ENCODE results near the gene RMDN2.
"Not testable (repeated sequence)": the region's sequence is repeated elsewhere in the genome, so short reads cannot be mapped to it uniquely, and the experiment has no call there.

Gene RMDN2

GRCh38 chr2:37934591-37935513, 9.8 kb downstream of the RMDN2 start:
- no peak for DNase-seq

DNA sequence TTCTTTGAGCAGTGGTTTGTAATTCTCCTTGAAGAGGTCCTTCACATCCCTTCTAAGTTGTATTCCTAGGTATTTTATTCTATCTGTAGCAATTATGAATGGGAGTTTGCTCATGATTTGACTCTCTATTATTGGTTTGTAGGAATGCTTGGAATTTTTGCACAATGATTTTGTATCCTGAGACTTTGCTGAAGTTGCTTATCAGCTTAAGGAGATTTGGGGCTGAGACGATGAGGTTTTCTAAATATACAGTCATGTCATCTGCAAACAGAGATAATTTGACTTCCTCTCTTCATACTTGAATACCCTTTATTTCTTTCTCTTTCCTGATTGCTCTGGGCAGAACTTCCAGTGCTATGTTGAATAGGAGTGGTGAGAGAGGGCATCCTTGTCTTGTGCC, 12.5 kb downstream of the RMDN2 start:
- DNase-seq = not testable (repeated sequence)

GRCh38 chr2:37941267-37941666, 16.2 kb downstream of the RMDN2 start:
- DNase-seq = not testable (repeated sequence)

DNA sequence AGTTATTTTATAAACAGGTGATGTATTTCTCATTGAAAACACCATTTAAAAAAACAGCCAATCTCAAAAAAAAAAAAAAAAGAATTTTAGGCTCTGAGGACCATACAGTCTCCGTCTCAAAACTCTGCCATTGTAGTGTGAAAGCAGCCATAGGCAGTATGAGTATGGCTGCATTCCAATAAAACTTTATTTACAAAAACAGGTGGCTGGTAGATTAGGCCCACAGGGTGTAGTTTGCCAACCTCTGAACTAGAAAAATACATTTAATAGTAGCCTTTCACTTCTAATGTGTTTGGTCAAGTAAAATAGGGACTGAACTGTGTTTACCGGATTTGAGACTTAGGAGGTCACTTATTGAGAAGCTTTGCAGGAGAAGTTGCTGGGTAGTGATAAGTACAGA, 19.2 kb downstream of the RMDN2 start:
- no peak for DNase-seq

- no peak for DNase-seq
Observed at GRCh38 chr2:37947306-37947705, 22.2 kb downstream of the RMDN2 start.

DNA sequence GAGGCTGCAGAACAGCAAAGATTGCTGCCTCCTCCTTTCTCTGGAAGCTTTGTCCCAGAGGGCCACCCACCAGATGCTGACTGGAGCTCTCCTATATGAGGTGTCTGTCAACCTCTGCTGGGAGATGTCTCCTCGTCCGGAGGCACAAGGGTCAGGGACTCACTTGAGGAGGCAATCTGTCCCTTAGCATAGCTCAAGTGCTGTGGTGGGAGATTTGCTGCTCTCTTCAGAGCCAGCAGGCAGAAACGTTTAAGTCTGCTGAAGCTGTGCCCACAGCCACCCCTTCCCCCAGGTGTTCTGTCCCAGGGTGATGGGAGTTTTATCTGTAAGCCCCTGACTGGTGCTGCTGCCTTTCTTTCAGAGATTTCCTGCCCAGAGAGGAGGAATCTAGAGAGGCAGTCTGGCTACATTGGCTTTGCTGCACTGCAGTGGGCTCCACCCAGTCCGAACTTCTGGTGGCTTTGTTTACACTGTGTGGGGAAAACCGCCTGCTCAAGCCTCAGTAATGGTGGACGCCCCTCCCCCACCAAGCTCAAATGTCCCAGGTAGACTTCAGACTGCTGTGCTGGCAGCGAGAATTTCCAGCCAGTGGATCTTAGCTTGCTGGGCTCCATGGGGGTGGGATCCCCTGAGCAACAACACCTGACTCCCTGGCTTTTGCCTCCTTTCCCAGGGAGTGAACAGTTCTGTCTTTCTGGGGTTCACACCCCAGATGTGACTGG, 37.1 kb downstream of the RMDN2 start:
- DNase-seq = not testable (repeated sequence)

GRCh38 chr2:37962740-37963121, 37.6 kb downstream of the RMDN2 start:
- DNase-seq = not testable (repeated sequence)

GRCh38 chr2:37963901-37964300, 38.8 kb downstream of the RMDN2 start:
- DNase-seq = not testable (repeated sequence)

- no peak for DNase-seq
Observed at GRCh38 chr2:37966326-37966725, 41.2 kb downstream of the RMDN2 start.

- DNase-seq = no peak
Observed at GRCh38 chr2:37969731-37970130, 44.6 kb downstream of the RMDN2 start.

DNA sequence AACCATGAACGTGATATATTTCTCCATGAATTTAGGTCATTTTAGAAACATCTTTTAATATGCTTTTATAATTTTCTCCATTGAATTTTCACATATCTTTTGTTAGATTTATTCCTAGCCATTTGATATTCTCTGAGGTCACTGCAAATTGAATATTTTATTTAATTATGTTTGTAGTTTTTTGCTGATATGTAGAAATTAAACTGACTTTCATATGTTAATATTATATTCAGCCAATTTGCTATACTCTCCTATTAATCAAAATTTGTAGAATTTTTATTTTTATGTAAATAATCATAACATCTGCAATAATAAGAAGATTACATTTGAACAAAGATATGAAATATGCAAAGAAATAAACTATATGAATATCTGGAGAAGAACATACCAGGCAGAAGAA, 46.9 kb downstream of the RMDN2 start:
- no peak for DNase-seq

DNA sequence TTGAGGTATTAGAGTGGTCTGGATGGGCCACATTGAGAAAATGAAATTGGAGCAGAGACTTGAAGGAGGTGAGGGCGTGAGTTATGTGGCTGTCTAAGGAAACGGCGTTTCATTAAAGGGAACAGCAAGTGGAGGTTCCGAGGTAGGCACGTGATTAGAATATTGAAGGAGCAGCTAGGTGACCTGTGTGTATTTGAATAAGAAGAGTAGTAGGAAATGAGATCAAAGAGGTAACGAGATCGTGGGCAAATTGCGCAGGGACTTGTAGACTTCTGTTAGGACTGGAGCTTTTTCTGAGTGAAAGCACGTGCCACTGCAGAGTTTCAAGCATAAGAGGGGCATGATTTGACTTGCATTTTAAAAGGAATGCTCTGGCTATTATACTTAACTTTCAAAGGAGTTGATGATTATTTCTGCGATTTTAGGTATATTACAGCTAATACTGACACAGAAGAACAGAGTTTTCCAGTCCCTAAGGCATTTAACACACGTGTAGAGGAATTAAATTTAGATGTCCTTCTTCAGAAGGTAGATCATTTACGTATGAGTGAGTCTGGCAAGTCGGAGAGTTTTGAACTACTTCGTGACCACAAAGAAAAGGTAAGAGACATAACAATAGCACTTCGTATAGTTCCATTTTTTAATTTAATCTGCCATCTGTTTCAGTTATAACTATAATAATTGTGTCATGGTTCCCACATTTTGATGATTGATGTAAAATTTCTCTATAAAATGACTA, 48.7 kb downstream of the RMDN2 start:
- DNase-seq = no peak

DNA sequence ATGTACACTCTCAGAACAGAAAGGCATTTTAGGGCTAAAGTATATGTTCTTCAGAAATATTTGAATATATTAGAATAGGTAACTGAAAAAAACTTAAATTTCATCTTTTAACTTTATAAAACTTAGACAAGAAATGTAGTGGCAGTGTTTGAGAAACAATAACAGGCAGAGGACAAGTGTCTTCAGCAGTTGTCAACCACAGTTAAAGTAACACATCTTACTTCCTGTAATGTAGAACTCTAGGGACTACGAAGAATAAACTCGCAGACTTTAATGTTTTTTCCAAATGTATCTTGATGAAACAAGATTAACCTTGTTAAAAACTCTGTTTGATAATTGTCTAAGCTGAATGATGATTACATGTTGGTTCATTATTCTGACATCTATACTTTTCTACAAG, 50.7 kb downstream of the RMDN2 start:
- no peak for DNase-seq

DNA sequence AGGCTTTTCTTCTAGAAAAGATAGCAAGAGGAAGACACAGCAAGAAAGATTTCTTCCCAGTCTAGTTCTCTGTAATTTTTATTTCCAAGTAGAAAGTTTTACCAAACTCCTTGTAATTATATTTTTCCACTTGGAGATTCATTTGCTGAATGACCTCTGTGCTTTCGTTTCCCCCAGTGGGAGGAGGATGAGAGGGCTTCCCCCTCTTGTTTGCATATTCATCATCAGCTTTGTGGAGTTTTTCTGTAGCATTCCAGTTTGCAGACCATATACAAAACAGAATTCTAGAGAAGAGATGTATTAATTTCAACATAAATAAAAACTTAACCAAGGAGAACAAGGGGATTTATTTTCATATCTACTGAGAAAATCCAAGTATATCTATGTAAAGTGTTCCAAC, 51.3 kb downstream of the RMDN2 start:
- DNase-seq = no peak

DNA sequence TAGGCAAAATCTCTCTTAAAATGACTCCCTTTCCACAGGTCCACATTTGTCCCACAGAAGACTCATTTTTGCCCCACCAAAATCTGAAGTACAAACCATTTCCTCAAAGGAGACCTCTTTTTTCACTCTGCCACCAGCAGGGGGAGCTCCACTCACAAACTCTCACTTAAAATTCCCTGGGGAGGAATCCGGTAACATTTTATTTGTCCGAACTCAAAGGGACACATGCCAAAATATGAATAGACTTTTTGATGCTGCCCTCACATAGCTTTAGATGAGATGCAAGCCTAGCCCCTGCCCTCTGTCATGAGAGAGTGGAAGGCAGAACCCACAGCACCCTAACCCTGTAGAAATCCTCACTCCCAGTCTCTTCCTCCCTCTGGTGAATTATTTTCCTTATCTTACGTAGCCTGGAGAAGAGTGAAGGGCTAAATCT, 57.1 kb downstream of the RMDN2 start:
- peak; percentile 87 for DNase-seq

- DNase-seq = no peak
Observed at GRCh38 chr2:37982847-37983246, 57.8 kb downstream of the RMDN2 start.

- DNase-seq = no peak
Observed at GRCh38 chr2:37983719-37984118, 58.6 kb downstream of the RMDN2 start.

- no peak for DNase-seq
Observed at GRCh38 chr2:37984176-37984575, 59.1 kb downstream of the RMDN2 start.

- DNase-seq = no peak
Observed at GRCh38 chr2:37984589-37984988, 59.5 kb downstream of the RMDN2 start.

GRCh38 chr2:37985333-37985732, 60.2 kb downstream of the RMDN2 start:
- DNase-seq = no peak

DNA sequence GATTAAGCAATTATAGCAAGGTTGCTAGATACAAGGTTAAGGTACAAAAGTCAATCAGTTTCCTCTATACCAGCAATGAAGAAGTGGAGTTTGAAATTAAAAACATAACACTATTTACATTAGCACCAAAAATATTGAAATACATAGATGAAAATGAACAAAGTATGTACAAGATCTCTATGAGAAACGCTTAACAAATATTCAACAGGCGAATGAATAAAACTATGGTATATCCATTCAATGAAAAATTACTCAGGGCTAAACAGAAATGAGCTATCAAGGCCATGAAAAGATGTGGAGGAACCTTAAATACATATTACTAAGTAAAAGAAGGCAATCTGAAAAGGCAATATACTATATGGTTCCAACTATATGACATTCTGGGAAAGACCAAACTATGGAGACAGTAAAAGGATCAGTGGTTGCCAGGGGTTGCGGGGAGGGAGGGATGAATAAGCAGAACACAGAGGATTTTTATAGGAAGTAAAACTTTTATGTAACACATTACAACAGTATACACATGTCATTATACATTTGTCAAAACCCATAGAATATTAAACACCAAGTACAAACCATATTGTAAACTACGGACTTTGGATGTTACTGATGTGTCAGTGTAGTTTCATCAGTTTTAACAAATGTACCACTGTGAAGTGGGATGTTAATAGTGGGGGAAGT, 62.1 kb downstream of the RMDN2 start:
- DNase-seq = no peak

- DNase-seq = no peak
Observed at GRCh38 chr2:37992601-37993000, 67.5 kb downstream of the RMDN2 start.

GRCh38 chr2:37993143-37993542, 68.1 kb downstream of the RMDN2 start:
- no peak for DNase-seq

All from activated effector memory CD4-positive, alpha-beta T cell treated with anti-CD3 and anti-CD28 coated beads, Interleukin-2, amount 50 U/mL, for 16 hours (primary cell).